SU-DHL-6 (cell line): Measurements from ENCODE around the gene EXOC6.

Source experiments
- H2AFZ ChIP-seq: fragments of 200-600 bp; sonication (generic); 2 replicates; pipeline ENCODE4 v1.6.1; 2014; ENCODE audit warnings: low read depth, mild to moderate bottlenecking, moderate library complexity, mixed read lengths, antibody characterized with exemption, low read length; ENCODE audit not compliant: severe bottlenecking
- H3F3A ChIP-seq: fragments of 200-600 bp; shearing (Covaris generic); 2 replicates; pipeline ENCODE4 v1.6.0; 2016; ENCODE audit warnings: antibody characterized with exemption, mild to moderate bottlenecking; ENCODE audit not compliant: insufficient read depth
- H3K27ac ChIP-seq: fragments of 200-600 bp; sonication (generic); 2 replicates; pipeline ENCODE4 v1.5.1; 2016; ENCODE audit warnings: low read depth, mild to moderate bottlenecking, low read length, moderate library complexity, mixed read lengths
- H3K27me3 ChIP-seq: fragments of 200-600 bp; sonication (generic), shearing (Covaris generic); 2 replicates; pipeline ENCODE4 v1.6.0; 2014; ENCODE audit warnings: mild to moderate bottlenecking, low read length
- H3K36me3 ChIP-seq: fragments of 200-600 bp; sonication (generic); 2 replicates; pipeline ENCODE4 v1.6.1; 2014; ENCODE audit warnings: mild to moderate bottlenecking, low read length, mixed read lengths
- H3K4me2 ChIP-seq: fragments of 300-600, 200-600 bp; shearing (Covaris generic), sonication (generic); 2 replicates; pipeline ENCODE4 v1.6.0; 2014; ENCODE audit warnings: low read length, low read depth, mild to moderate bottlenecking; ENCODE audit not compliant: poor library complexity, severe bottlenecking
- H3K4me3 ChIP-seq: fragments of 200-600 bp; sonication (generic); 2 replicates; pipeline ENCODE4 v1.5.1; 2014; ENCODE audit warnings: antibody characterized with exemption, low read length, mild to moderate bottlenecking, mixed read lengths; ENCODE audit not compliant: insufficient read depth, poor library complexity, severe bottlenecking
- H3K79me2 ChIP-seq: fragments of 200-600 bp; sonication (generic); 2 replicates; pipeline ENCODE4 v1.6.1; 2014; ENCODE audit warnings: mild to moderate bottlenecking, low read length, moderate library complexity; ENCODE audit not compliant: insufficient read depth
- H3K9ac ChIP-seq: fragments of 200-600 bp; sonication (generic); 2 replicates; pipeline ENCODE4 v1.7.0; 2014; ENCODE audit warnings: mild to moderate bottlenecking, low read length
- H3K9me2 ChIP-seq: fragments of 200-600 bp; sonication (generic); replicated peaks from 2 replicates; pipeline ENCODE4 v1.6.1; 2014; ENCODE audit warnings: low read length; ENCODE audit not compliant: insufficient read depth
- H3K9me3 ChIP-seq: fragments of 200-600 bp; sonication (generic); 2 replicates; pipeline ENCODE4 v1.6.1; 2014; ENCODE audit warnings: low read length, mixed read lengths; ENCODE audit not compliant: insufficient read depth
- H4K20me1 ChIP-seq: fragments of 200-600 bp; sonication (generic); 2 replicates; pipeline ENCODE4 v1.6.1; 2014; ENCODE audit warnings: low read depth, mild to moderate bottlenecking, antibody characterized with exemption, low read length, moderate library complexity, mixed read lengths
- EZH2phosphoT487 ChIP-seq: fragments of 200-600 bp; sonication (generic), shearing (Covaris generic); conservative IDR thresholded peaks from 2 replicates; pipeline ENCODE4 v1.6.1; 2018; ENCODE audit warnings: mild to moderate bottlenecking, antibody characterized with exemption, low read length, moderate library complexity, mixed read lengths
- TF ChIP-seq, protein P1 (sequence below): fragments of 200-600 bp; sonication (generic); IDR thresholded peaks from one replicate; pipeline ENCODE4 v1.5.1; 2017; ENCODE audit warnings: antibody characterized with exemption, mild to moderate bottlenecking, low read length, moderate library complexity; ENCODE audit not compliant: insufficient read depth, poor library complexity, severe bottlenecking

EXOC6 gene

GRCh38 chr10:93086289-93086688 lies 238.0 kb downstream of the EXOC6 start:
- H3F3A ChIP-seq, result no peaks in the 10 kb centered on the region
- H3K4me2 ChIP-seq, result no peak overlapping the region
- H3K36me3 ChIP-seq, result no peaks in the 10 kb centered on the region
- H3K9ac ChIP-seq, result no peak overlapping the region
- H3K9me2 ChIP-seq, result no peaks in the 10 kb centered on the region
- H3K4me3 ChIP-seq, result no peak overlapping the region
- no peaks in the 10 kb centered on the region for H3K79me2 ChIP-seq
- H3K27me3 ChIP-seq, result no peaks in the 10 kb centered on the region
- TF ChIP-seq, protein P1, sequence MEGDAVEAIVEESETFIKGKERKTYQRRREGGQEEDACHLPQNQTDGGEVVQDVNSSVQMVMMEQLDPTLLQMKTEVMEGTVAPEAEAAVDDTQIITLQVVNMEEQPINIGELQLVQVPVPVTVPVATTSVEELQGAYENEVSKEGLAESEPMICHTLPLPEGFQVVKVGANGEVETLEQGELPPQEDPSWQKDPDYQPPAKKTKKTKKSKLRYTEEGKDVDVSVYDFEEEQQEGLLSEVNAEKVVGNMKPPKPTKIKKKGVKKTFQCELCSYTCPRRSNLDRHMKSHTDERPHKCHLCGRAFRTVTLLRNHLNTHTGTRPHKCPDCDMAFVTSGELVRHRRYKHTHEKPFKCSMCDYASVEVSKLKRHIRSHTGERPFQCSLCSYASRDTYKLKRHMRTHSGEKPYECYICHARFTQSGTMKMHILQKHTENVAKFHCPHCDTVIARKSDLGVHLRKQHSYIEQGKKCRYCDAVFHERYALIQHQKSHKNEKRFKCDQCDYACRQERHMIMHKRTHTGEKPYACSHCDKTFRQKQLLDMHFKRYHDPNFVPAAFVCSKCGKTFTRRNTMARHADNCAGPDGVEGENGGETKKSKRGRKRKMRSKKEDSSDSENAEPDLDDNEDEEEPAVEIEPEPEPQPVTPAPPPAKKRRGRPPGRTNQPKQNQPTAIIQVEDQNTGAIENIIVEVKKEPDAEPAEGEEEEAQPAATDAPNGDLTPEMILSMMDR, result no peak
- TF ChIP-seq EZH2phosphoT487, result no peak
- no peak overlapping the region for H3K27ac ChIP-seq
- H2AFZ ChIP-seq, result no peak overlapping the region
- no peaks in the 10 kb centered on the region for H3K9me3 ChIP-seq
- H4K20me1 ChIP-seq, result no peaks in the 10 kb centered on the region

DNA sequence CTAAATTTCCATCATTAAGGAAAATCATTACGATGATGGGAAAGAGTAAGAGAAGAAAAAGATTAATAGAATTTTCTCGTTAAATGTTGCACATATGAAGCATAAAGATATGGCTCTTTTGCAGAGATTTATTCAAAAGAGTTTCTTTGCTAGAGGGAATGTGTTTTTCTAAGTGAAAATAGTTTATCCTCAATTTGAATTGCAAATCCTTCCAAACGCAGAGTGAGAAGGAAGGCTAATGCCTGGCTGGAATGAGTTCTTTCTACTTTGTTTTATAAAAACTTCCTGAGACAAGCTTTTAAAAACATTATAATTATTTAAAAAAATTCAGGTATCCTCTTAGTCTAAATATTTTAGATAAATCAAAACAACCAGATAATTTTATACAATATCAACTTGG lies 239.5 kb downstream of the EXOC6 start:
- H3F3A ChIP-seq, result no peaks in the 10 kb centered on the region
- H3K9me3 ChIP-seq, result no peaks in the 10 kb centered on the region
- no peaks in the 10 kb centered on the region for H3K79me2 ChIP-seq
- no peak overlapping the region for H3K27ac ChIP-seq
- no peak overlapping the region for H2AFZ ChIP-seq
- H3K36me3 ChIP-seq, result no peaks in the 10 kb centered on the region
- no peaks in the 10 kb centered on the region for H4K20me1 ChIP-seq
- no peaks in the 10 kb centered on the region for H3K9me2 ChIP-seq
- H3K4me2 ChIP-seq, result no peak overlapping the region
- TF ChIP-seq, protein P1, result no peak
- no peak for TF ChIP-seq EZH2phosphoT487
- H3K9ac ChIP-seq, result no peak overlapping the region
- H3K27me3 ChIP-seq, result no peaks in the 10 kb centered on the region
- no peak overlapping the region for H3K4me3 ChIP-seq

DNA sequence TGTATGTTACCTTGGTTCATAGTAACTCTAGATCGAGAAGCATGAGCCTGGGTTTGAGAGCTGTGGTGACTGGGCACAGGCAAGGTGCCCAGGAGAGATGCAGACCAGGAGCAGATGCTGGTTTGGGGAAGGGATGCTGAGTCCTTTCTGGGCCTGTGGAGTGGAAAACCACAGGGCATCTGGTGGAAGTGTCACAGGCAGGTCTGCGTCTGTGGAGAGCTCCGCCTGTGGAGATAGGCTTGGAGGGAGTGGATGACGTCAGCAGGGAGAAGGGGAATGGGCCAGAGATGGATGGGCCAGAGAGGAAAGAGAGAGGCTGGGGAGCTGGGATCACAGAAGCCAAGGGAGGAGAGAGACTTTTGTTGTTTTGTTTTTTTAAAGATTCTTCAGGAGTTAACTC lies 240.1 kb downstream of the EXOC6 start:
- no peak overlapping the region for H3K27ac ChIP-seq
- no peaks in the 10 kb centered on the region for H3K9me3 ChIP-seq
- H3K4me2 ChIP-seq, result no peak overlapping the region
- H2AFZ ChIP-seq, result no peak overlapping the region
- no peak for TF ChIP-seq EZH2phosphoT487
- TF ChIP-seq, protein P1, result no peak
- no peaks in the 10 kb centered on the region for H3K36me3 ChIP-seq
- no peaks in the 10 kb centered on the region for H3F3A ChIP-seq
- H3K27me3 ChIP-seq, result no peaks in the 10 kb centered on the region
- H3K4me3 ChIP-seq, result no peak overlapping the region
- no peaks in the 10 kb centered on the region for H4K20me1 ChIP-seq
- H3K79me2 ChIP-seq, result no peaks in the 10 kb centered on the region
- no peaks in the 10 kb centered on the region for H3K9me2 ChIP-seq
- no peak overlapping the region for H3K9ac ChIP-seq

DNA sequence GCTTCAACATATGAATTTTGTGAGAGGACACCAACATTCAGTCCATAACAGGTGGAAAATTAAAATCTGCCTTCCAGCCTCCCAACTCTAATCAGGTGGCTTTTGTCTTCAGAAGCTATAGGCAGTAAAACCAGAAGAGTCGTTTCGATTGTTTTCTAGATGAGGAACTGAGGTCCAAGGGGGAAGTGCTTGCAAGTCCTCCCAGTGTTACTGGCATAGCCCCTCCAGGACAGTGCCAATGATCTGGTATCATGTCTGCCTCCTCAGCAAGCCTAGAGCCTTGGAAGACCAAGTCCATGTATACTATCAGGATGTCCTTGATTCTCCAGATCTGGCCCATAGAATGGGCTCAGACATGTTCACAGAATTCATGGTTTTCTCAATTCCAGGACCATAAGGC lies 242.3 kb downstream of the EXOC6 start:
- Histone ChIP-seq H3K27ac (no peak overlapping the region), H3F3A (no peaks in the 10 kb centered on the region), H3K9me2 (no peaks in the 10 kb centered on the region), H3K27me3 (no peaks in the 10 kb centered on the region), H3K79me2 (no peaks in the 10 kb centered on the region), H3K4me3 (no peak overlapping the region), H3K9ac (no peak overlapping the region), H3K36me3 (no peaks in the 10 kb centered on the region), H4K20me1 (no peaks in the 10 kb centered on the region), H3K9me3 (no peaks in the 10 kb centered on the region), H3K4me2 (no peak overlapping the region), H2AFZ (no peak overlapping the region)
- TF ChIP-seq, protein P1, result no peak
- TF ChIP-seq EZH2phosphoT487, result no peak
